Astrocyte of the hippocampus (primary cell): ENCODE data around the gene CRPPA.
"Not testable (repeated sequence)": the region's sequence is repeated elsewhere in the genome, so short reads cannot be mapped to it uniquely, and the experiment has no call there.

Experiments
- DNase-seq: peaks from one replicate; pipeline ENCODE4 v3.0.0; 2011; ENCODE audit warnings: low read depth, low spot score

The CRPPA gene

DNA sequence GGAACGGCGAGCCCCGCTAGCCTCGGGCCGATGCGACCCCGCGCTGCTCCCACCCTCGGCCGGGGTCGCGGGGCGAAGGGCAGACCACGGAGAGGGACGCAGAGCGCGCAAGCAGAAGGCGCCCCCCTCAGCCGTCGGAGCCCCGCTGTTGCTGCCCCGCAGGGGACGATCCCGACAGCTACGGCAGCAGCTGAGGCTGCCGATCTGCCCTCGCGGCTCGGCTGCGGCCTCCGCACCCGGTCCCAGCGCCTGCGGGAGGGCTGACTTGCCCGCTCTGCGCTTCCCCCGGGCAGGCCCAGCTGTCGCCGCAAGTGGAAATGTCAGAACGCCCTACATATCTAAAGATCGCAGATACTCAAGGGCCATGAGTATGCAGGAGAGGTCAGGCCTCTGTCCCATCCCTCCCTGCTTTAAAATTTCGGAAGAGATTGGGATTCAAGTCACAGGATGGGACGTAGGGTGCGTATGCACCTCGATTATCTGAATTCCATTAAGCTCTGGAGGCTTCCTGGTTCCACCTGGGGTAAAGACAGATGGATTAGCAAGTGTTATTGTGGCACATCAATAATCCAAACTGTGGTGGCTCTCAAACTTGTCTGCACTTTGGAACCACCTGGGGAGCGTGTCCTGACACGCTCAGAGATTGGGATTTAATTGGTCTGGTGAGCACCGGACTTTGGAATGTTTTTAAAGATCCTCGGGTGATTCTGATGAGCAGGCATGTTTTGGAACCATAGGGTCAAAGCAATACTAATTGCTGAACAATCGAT, at the start of gene CRPPA:
Gene CRPPA, minus strand, starts transcription at position 206 of the 770 bp plus-strand sequence. CDS start 216 bp downstream, outside the sequence.
- peak; percentile 76 for DNase-seq

- DNase-seq = peak; percentile 45
These were observed 44.4 kb upstream of the CRPPA start, which contains the start of gene SOSTDC1 for GRCh38 chr7:16465469-16466361. Gene SOSTDC1, minus strand, starts transcription at chr7:16465738. Its CDS starts 70 bp downstream, at chr7:16465668.

DNA sequence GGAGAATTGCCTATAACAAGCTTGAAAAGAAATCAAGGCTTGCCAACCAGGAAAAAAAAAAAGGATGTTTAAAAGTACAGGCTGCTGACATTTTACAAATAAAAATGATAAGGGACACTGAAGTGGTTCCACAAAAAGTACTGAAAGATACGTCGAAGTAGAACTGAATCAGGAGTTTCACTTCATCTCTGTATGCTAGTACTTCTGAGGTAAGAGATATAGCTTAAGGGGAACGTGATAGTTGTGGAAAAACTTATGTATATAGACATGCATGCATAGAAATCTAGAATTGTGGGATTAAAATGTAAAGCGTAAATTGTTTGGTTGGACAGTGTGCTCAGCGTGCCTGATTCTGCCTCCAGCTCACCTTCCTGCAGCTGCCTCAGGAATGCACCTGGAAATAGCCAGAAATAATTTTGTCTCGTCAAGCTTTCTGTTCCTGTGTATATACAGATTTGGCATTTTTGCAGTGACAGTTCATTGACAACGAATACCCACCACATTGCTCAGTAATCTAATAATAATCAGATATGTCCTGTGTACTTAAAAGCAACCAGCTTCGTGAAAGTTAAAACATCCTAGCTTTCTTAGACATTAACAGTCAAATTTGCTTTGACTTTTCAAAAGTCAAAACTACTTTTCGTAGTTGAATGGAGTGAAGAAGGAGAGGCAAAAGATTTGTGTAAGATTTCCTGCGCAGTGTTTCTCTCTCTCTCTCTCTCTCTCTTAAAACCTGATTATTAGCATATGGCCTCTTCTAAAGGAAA, 42.8 kb upstream of the CRPPA start:
- no peak for DNase-seq

DNA sequence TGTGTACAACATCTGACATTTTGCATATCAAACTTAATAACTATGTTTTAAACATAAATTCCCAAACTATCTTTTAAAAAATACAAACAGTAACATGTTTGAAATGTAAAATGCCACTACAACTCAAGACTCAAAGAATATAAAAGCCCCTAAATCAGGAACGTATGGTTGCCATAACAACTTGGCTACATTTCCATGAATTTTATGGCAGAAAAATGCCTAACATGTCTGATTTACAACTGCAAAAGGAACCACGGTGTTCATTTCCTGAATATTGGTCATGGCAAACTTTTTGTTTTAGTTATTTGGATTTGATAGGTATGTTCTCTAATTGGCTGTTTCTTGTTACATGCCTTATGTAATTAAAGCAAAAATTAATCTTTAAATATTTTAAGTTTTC, 42.2 kb upstream of the CRPPA start:
- DNase-seq = no peak

GRCh38 chr7:16462431-16462889, 41.1 kb upstream of the CRPPA start:
- DNase-seq = no peak

GRCh38 chr7:16460789-16461493, 39.6 kb upstream of the CRPPA start:
- DNase-seq = no peak

GRCh38 chr7:16456303-16456702, 35.0 kb upstream of the CRPPA start:
- DNase-seq = not testable (repeated sequence)

DNA sequence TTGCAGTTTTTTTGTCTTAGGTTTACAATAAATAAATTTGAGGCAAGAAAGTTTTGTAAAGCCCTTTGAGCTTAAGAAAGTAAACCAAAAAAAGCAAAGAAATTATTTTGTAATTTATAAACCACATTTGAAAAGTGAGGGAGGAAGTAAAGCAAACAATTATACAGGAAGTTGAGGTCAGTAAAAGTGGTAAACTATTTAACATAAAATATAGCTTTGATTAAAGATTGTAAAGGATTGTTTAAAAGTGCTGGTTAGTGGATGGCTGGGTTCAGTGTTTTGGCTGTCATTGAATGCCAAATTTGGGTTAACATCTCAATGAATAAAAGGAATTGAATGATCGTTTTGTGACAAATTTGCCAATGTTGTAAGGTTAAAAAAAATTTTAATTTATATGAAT, 34.3 kb upstream of the CRPPA start:
- DNase-seq = no peak

DNA sequence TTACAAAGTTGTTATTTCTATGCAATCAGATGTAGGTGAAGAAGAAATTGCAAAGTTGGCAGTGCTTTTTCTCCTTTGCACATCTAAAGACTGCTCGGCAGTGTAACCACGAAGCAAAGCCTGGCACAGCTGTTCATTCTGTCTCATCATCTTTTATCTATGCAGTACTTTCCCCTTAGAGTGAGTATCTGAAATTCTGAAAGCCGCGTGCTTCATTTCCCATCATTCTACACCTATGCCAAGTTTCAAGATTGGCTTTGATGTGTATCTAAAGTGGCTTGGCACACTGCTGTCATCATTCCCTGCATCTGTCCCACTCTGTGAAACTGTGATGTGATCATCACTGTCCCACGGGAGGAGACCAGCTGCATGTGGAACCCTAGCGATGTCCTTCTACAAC, 29.0 kb upstream of the CRPPA start:
- DNase-seq = no peak

GRCh38 chr7:16447876-16448275, 26.5 kb upstream of the CRPPA start:
- no peak for DNase-seq

GRCh38 chr7:16446508-16446907, 25.2 kb upstream of the CRPPA start:
- DNase-seq = no peak

GRCh38 chr7:16443871-16444270, 22.5 kb upstream of the CRPPA start:
- not testable (repeated sequence) for DNase-seq

- DNase-seq = no peak
These were observed 17.6 kb upstream of the CRPPA start for GRCh38 chr7:16438988-16439387.

DNA sequence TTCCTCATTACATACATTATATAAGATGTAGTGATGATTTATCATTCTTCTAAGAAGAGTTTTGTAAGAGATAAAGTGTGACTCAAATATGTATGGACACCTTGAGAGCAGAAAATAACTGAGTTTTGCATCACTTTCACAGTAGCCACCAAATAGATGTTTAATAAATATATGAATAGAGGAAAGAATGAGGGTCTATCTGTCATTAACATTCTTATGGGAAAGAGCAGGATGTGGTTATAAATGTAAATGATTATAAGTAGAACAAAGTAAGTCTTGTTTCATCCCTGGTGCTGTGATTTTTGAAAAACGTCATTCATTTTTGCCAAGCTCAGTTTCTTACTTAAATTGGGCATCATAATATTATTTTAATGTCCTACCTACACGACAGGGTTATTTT, 15.0 kb upstream of the CRPPA start:
- DNase-seq = no peak

- no peak for DNase-seq
These were observed 12.3 kb upstream of the CRPPA start for GRCh38 chr7:16433568-16434122.

DNA sequence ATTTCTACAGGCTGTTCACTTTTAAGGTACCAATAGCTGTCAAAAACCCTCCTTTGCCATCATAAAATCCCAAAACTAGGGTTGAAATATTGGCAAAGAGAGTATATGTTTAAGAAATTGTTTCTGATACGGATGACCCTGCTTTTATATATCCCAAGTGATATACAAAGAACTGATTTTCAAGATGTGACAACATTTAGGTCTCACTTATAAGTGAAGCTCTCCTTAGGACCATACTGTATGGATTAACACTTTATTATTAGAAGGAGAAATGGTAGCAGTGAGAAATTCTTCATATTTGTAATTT, 11.0 kb upstream of the CRPPA start:
- DNase-seq = no peak

GRCh38 chr7:16431646-16432424, 10.5 kb upstream of the CRPPA start:
- no peak for DNase-seq

- peak; percentile 33 for DNase-seq
These were observed 8.8 kb upstream of the CRPPA start for GRCh38 chr7:16430133-16430532.

DNA sequence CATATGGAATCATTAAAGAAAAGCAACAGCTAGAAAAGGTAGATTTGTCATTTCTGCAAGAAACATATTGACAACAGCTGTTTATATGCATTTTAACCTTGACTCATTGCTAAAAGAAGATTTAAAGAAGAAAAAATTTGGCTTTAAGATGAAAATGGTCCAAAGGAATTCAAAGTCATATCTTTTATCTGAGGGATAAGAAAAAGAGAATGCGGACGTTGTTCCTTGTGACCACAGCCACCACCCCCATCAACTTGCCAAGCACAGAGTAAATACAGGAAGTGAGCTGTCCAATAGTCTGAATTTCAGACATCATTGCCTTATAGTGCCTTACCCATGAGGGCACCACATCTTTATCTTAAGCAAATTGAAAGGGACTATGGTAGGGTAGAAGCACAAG, 7.3 kb upstream of the CRPPA start:
- DNase-seq = peak; percentile 53

GRCh38 chr7:16428182-16428581, 6.8 kb upstream of the CRPPA start:
- no peak for DNase-seq
